ENCODE measurements around the gene L3MBTL4. TPM values are rescaled to one million over a fixed set of nuclear protein-coding genes. Genes with fewer than 3 reads are reported as not detected.

Gene L3MBTL4
- total and polyA plus RNA-seq, 8 donors, result 5.7 to 13.9 (median 6.9) TPM

DNA sequence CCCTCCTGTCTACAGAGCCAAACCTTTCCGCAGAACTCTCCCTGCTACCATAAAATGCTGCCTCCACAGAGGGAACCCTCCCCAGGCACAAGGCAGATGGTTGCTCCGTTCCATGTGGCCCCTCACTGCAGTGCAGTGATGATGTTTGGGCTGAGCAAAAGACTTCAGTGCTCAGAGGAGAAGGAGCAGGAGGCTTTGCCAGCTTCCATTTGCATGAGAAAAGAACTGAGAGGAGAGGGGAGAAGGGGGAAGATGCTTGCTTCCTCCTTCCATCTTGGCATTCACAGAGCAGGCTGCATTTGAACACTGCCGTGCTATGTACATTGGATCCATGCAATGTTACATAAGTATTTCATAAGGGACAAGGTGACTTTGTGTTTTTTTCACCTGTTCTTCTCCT is 472.8 kb downstream of the L3MBTL4 start:
- ATAC-seq, result no peak
- H3K4me1 ChIP-seq, result no peaks in the 10 kb centered on the region
- peaks cover 0 to 6% of the 10 kb centered on the region in 2 donors for H3K27me3 ChIP-seq
- intact Hi-C loops (cut with DNase I), result no loop called here
- H3K27ac ChIP-seq, result no peak overlapping the region
- H3K4me3 ChIP-seq, result no peak overlapping the region
- DNase-seq, result no peak
- no peaks in the 10 kb centered on the region for H3K36me3 ChIP-seq
- TF ChIP-seq, protein P1, sequence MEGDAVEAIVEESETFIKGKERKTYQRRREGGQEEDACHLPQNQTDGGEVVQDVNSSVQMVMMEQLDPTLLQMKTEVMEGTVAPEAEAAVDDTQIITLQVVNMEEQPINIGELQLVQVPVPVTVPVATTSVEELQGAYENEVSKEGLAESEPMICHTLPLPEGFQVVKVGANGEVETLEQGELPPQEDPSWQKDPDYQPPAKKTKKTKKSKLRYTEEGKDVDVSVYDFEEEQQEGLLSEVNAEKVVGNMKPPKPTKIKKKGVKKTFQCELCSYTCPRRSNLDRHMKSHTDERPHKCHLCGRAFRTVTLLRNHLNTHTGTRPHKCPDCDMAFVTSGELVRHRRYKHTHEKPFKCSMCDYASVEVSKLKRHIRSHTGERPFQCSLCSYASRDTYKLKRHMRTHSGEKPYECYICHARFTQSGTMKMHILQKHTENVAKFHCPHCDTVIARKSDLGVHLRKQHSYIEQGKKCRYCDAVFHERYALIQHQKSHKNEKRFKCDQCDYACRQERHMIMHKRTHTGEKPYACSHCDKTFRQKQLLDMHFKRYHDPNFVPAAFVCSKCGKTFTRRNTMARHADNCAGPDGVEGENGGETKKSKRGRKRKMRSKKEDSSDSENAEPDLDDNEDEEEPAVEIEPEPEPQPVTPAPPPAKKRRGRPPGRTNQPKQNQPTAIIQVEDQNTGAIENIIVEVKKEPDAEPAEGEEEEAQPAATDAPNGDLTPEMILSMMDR (IDR thresholded peaks at IDR 0.05), result no peak
- no peaks in the 10 kb centered on the region for H3K9me3 ChIP-seq

DNA sequence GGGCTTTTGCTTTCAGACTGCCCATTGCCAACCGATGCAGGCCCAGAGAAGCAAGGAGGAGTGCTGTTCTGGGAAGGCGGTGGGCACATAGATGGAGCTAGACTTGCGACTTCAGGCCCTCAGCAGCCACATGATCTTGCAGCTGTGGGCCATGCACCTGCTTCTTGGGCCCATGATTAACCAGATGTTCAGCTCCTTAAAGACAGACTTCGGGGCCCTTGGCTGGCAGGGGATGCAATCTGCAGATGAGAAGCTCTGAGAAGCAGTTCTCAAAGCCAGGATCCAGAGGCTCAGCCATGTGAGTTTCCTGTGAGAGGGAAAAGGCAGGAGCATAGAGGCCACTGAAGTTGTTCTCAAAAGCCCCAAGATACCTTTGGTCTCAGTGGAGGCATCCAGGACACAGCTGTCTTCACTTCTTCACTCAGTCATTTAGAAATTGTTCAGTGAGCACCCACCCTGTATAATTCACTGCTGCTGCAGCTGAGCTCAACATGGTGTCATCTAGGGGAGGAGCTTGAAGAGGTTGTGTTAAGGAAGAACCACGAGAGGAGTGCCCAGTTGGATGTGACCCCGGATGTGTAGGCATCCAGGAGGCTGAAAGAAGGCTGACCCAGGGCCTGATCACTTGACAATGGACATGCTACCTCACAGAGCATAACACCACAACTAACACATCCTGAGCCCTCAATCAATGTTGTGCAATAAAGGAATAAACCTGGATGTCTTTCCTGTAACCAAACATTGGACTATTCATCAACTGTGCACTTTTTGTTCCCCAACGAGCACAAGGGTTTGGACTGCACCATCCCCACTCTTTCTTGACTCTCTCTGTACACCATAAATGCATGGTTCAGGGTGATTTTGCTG is 474.7 kb downstream of the L3MBTL4 start:
- Histone ChIP-seq H3K4me1 (no peaks in the 10 kb centered on the region), H3K36me3 (no peaks in the 10 kb centered on the region), H3K4me3 (no peak overlapping the region), H3K27ac (no peak overlapping the region), H3K9me3 (no peaks in the 10 kb centered on the region), H3K27me3 (peaks cover 0 to 6% of the 10 kb centered on the region in 2 donors)
- intact Hi-C loops (cut with DNase I), result no loop called here
- ATAC-seq (no peak), DNase-seq (no peak)
- TF ChIP-seq, protein P1 (IDR thresholded peaks at IDR 0.05), result no peak

GRCh38 chr18:5937795-5938194 is 476.9 kb downstream of the L3MBTL4 start:
- no peak overlapping the region for H3K4me3 ChIP-seq
- intact Hi-C loops (cut with DNase I), result no loop called here
- no peak overlapping the region for H3K27ac ChIP-seq
- TF ChIP-seq, protein P1 (IDR thresholded peaks at IDR 0.05), result no peak
- H3K4me1 ChIP-seq, result no peaks in the 10 kb centered on the region
- no peaks in the 10 kb centered on the region for H3K27me3 ChIP-seq
- no peak for DNase-seq
- H3K9me3 ChIP-seq, result no peaks in the 10 kb centered on the region
- no peak for ATAC-seq
- no peaks in the 10 kb centered on the region for H3K36me3 ChIP-seq

GRCh38 chr18:5937121-5937520 is 477.6 kb downstream of the L3MBTL4 start:
- H3K9me3 ChIP-seq, result no peaks in the 10 kb centered on the region
- H3K4me3 ChIP-seq, result no peak overlapping the region
- TF ChIP-seq, protein P1 (IDR thresholded peaks at IDR 0.05), result no peak
- ATAC-seq (no peak), DNase-seq (no peak)
- H3K27ac ChIP-seq, result no peak overlapping the region
- intact Hi-C loops (cut with DNase I), result no loop called here
- peaks cover 0 to 5% of the 10 kb centered on the region in 2 donors for H3K27me3 ChIP-seq
- no peaks in the 10 kb centered on the region for H3K4me1 ChIP-seq
- no peaks in the 10 kb centered on the region for H3K36me3 ChIP-seq

GRCh38 chr18:5930789-5931188 is 483.9 kb downstream of the L3MBTL4 start:
- H3K27ac ChIP-seq, result no peak overlapping the region
- TF ChIP-seq, protein P1 (IDR thresholded peaks at IDR 0.05), result no peak
- H3K4me1 ChIP-seq, result no peaks in the 10 kb centered on the region
- no peak for DNase-seq
- peaks cover 0 to 5% of the 10 kb centered on the region in 2 donors for H3K27me3 ChIP-seq
- H3K36me3 ChIP-seq, result no peaks in the 10 kb centered on the region
- peaks cover 0 to 7% of the 10 kb centered on the region in 2 donors for H3K9me3 ChIP-seq
- intact Hi-C loops (cut with DNase I), result no loop called here
- no peak for ATAC-seq
- H3K4me3 ChIP-seq, result no peak overlapping the region

Data from left lung (tissue), 10 donors.